ENCODE data around the gene NTMT1.

The NTMT1 gene

GRCh38 chr9:129664746-129665388 lies 38.9 kb downstream of the NTMT1 start:
- H3K9me3 ChIP-seq (ENCODE audit: control insufficient read depth, low read length) = no peaks in the 10 kb centered on the region
- H3K36me3 ChIP-seq (ENCODE audit: control insufficient read depth, insufficient read depth, low read length) = no peaks in the 10 kb centered on the region
- TF ChIP-seq, protein P1, sequence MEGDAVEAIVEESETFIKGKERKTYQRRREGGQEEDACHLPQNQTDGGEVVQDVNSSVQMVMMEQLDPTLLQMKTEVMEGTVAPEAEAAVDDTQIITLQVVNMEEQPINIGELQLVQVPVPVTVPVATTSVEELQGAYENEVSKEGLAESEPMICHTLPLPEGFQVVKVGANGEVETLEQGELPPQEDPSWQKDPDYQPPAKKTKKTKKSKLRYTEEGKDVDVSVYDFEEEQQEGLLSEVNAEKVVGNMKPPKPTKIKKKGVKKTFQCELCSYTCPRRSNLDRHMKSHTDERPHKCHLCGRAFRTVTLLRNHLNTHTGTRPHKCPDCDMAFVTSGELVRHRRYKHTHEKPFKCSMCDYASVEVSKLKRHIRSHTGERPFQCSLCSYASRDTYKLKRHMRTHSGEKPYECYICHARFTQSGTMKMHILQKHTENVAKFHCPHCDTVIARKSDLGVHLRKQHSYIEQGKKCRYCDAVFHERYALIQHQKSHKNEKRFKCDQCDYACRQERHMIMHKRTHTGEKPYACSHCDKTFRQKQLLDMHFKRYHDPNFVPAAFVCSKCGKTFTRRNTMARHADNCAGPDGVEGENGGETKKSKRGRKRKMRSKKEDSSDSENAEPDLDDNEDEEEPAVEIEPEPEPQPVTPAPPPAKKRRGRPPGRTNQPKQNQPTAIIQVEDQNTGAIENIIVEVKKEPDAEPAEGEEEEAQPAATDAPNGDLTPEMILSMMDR (IDR thresholded peaks at IDR 0.05) = no peak
- no peak overlapping the region for H3K9ac ChIP-seq
- H3K4me3 ChIP-seq (ENCODE audit: low read depth, low read length) = peak overlapping the region; percentile 45
- H2AFZ ChIP-seq = peak overlapping the region; percentile 56
- no peaks in the 10 kb centered on the region for H3K79me2 ChIP-seq
- no peak overlapping the region for H3K27ac ChIP-seq
- H3K4me1 ChIP-seq = no peaks in the 10 kb centered on the region
- no peaks in the 10 kb centered on the region for H3K27me3 ChIP-seq (ENCODE audit: control insufficient read depth, insufficient read depth, low read length)
- peak overlapping the region; percentile 72 for H3K4me2 ChIP-seq (ENCODE audit: low read length)

- no peaks in the 10 kb centered on the region for H3K27me3 ChIP-seq (ENCODE audit: control insufficient read depth, insufficient read depth, low read length)
- no peaks in the 10 kb centered on the region for H3K4me1 ChIP-seq
- H3K27ac ChIP-seq = no peak within 1 kb of the TSS
- no peak within 1 kb of the TSS for H3K9ac ChIP-seq
- no peaks in the 10 kb centered on the region for H3K36me3 ChIP-seq (ENCODE audit: control insufficient read depth, insufficient read depth, low read length)
- H3K4me2 ChIP-seq (ENCODE audit: low read length) = peak within 1 kb of the TSS; percentile 72
- peak within 1 kb of the TSS; percentile 45 for H3K4me3 ChIP-seq (ENCODE audit: low read depth, low read length)
- H3K9me3 ChIP-seq (ENCODE audit: control insufficient read depth, low read length) = no peaks in the 10 kb centered on the region
- H2AFZ ChIP-seq = peak within 1 kb of the TSS; percentile 56
- TF ChIP-seq, protein P1 (IDR thresholded peaks at IDR 0.05) = no peak
- no peaks in the 10 kb centered on the region for H3K79me2 ChIP-seq
These were observed 39.4 kb downstream of the NTMT1 start, which contains the start of gene PRRX2 for GRCh38 chr9:129665389-129665775. PRRX2 (plus strand) TSS chr9:129665647; CDS start chr9:129665868, 221 bp downstream.

- Histone ChIP-seq H3K9ac (no peak overlapping the region), H3K4me2 (ENCODE audit: low read length) (no peak overlapping the region), H3K27me3 (ENCODE audit: control insufficient read depth, insufficient read depth, low read length) (no peaks in the 10 kb centered on the region), H3K4me3 (ENCODE audit: low read depth, low read length) (no peak overlapping the region), H2AFZ (no peak overlapping the region), H3K4me1 (no peaks in the 10 kb centered on the region), H3K79me2 (no peaks in the 10 kb centered on the region), H3K9me3 (ENCODE audit: control insufficient read depth, low read length) (no peaks in the 10 kb centered on the region), H3K36me3 (ENCODE audit: control insufficient read depth, insufficient read depth, low read length) (no peaks in the 10 kb centered on the region), H3K27ac (no peak overlapping the region)
- TF ChIP-seq, protein P1 (IDR thresholded peaks at IDR 0.05) = no peak
These were observed 40.0 kb downstream of the NTMT1 start for GRCh38 chr9:129665814-129666520.

DNA sequence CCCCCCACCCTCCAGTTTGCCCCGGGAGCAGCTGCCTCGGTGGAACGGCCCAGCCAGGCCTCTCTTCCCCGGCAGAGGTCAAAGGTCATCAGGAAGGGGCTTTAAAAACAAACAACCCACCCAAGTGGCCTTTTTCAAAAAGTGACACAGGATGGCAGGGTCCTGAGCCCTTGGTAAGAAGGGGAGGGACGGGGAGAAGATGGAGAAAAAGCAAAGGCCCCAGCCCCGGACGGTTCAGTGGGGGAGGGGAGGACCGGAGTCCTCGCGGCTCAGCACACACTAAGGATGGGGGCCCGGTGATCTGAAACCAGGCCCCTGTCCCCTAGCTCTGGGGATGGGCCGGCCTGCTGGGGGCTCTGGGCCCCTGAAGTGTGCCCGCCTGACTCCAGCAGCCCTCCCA lies 40.6 kb downstream of the NTMT1 start:
- Histone ChIP-seq H3K4me1 (no peaks in the 10 kb centered on the region), H3K36me3 (ENCODE audit: control insufficient read depth, insufficient read depth, low read length) (no peaks in the 10 kb centered on the region), H3K27me3 (ENCODE audit: control insufficient read depth, insufficient read depth, low read length) (no peaks in the 10 kb centered on the region), H3K9ac (no peak overlapping the region), H3K79me2 (no peaks in the 10 kb centered on the region), H3K27ac (no peak overlapping the region), H3K9me3 (ENCODE audit: control insufficient read depth, low read length) (no peaks in the 10 kb centered on the region), H3K4me2 (ENCODE audit: low read length) (no peak overlapping the region), H2AFZ (no peak overlapping the region), H3K4me3 (ENCODE audit: low read depth, low read length) (no peak overlapping the region)
- TF ChIP-seq, protein P1 (IDR thresholded peaks at IDR 0.05) = no peak
